Motor neuron (in vitro differentiated cells): ENCODE data around the gene RDX. TPM values are rescaled to one million over a fixed set of nuclear protein-coding genes. Genes with fewer than 3 reads are reported as not detected.

ENCODE experiments used
- ATAC-seq, 8 experiments: fragments of 200-7000 bp; cut with Tn5 transposase; replicated peaks in 6 of 8; 2 replicates each; pipeline ENCODE4 v1.8.0; 2021; ENCODE audit warnings: mild to moderate bottlenecking in 8 of 8, moderate library complexity in 8 of 8
- H3K27ac ChIP-seq, 2 donors: fragments of 250-450 bp; sonication (Bioruptor Pico); 2 replicates each; pipeline ENCODE4 v1.9.0; 2021; ENCODE audit warnings: antibody characterized with exemption in 2 of 2, mild to moderate bottlenecking in 2 of 2, moderate library complexity in 1 of 2
- H3K4me1 ChIP-seq, 2 donors: fragments of 250-450 bp; sonication (Bioruptor Pico); replicated peaks in 1 of 2; 2 replicates each; pipeline ENCODE4 v1.6.1; 2021; ENCODE audit warnings: antibody characterized with exemption in 2 of 2, mild to moderate bottlenecking in 2 of 2, moderate library complexity in 1 of 2
- H3K4me3 ChIP-seq, 5 donors: fragments of 250-450 bp; sonication (Bioruptor Pico); 2 replicates each; pipeline ENCODE4 v1.9.0; 2021; ENCODE audit warnings: antibody characterized with exemption in 5 of 5, mild to moderate bottlenecking in 5 of 5, moderate library complexity in 4 of 5
- WGBS, 10 experiments: fragments of 450-650 bp; shearing (Covaris generic); methylation state at CpG; one replicate each; pipeline ENCODE4 v1.0.0; 2022; 5-methylcytosine and 5-hydroxymethylcytosine counted together
- in situ Hi-C, 9 experiments: fragments of 400-800 bp; cut with MboI; loops; one replicate each; pipeline ENCODE4 v1.15.0; 2021; ENCODE audit warnings: low sequenced_read_pairs in 9 of 9, low pct_unique_long_range_greater_than_20kb in 2 of 9; ENCODE audit not compliant: unreplicated experiment in 9 of 9
- total RNA-seq, 8 experiments: library from RNA; unstranded; fragments of 300-600 nt; gene quantifications; 2 replicates each; pipeline versions ENCODE4 v1.2.3 to v1.2.4, GENCODE V29; 2022

Gene RDX
- total RNA-seq, 8 experiments from 2014 or later, result 40.4 to 122 (median 52.9) TPM

DNA sequence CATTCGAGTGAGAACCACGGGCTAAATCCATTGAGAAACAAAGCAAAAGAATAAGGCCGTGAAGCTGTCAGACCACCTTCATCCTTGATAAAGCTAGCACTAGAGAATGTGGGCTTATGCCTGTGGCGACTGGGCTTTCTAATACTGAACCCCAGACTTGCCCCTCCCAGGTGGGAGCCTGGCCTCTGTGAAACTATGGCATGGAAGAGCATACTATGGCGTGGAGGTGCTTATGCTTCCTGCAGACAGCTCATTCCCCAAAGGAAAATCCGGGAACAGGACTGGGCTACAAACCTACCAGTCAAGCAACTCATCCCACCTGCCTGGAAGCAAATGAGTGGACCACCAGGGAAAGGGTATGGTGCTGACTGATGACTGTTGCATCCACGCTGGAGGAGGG lies 110.8 kb downstream of the RDX start:
- in situ Hi-C loops, result no loop called here

DNA sequence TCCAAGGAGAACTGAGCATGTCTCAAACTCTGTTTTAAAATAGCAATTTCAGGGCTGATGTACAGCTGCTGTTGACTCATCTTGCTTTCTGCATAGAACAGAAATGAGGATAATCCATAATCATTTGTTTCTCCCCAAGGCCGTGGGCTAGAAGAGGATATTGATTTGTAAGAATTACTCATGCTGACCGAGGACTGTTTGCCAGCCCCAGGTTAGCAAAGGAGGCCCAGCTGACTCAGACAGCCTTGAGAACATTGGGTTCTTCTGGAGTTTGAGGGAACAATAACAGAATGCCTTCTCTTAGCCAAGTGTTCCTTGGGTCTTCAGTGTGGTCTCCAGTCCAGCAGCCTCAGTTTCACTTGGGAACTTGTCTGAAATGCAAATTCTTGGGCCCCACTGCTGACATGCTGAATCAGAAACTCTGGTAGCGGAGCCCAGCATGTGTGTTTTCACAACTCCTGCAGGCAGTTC lies 111.3 kb downstream of the RDX start:
- WGBS, 10 experiments, result 0 to 80% (median 20%) methylated on average over 1 to 3 of the region's 3 CpGs; no CpG with 5 or more reads in 4 of the 10 experiments
- Histone ChIP-seq H3K4me1 (peaks cover 25 to 27% of the 10 kb centered on the region in 2 donors), H3K27ac (no peak overlapping the region), H3K4me3 (no peak overlapping the region)
- peak; percentile 68 to 94 (median 91) for ATAC-seq
- in situ Hi-C loops, result no loop called here

More for the DNA sequence above, 110.8 kb downstream of the RDX start:
- Histone ChIP-seq H3K4me1 (peaks cover 25 to 27% of the 10 kb centered on the region in 2 donors), H3K4me3 (no peak overlapping the region), H3K27ac (no peak overlapping the region)
- 37 to 90% (median 62%) methylated on average over 1 to 7 of the region's 7 CpGs; no CpG with 5 or more reads in 4 of the 10 experiments for WGBS, 10 experiments
- no peak for ATAC-seq

DNA sequence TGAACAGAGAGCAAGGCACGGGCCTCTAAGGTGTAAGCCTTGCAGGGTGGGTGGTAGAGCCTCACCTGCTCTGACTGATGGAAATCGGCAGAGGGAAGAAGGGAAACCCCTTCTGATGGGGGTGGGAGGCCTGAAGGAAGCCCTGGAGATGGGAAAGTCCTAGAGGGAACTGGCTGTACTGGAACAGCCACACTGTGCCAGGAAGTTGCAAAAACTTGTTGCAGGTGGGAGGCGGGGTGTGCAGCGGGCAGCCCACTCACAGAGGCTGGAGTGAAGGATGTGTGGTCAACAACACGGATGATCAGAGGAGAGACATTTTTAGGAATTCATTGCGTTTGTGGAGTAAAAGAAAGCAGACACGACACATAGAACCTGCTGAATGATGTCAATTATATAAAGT lies 112.0 kb downstream of the RDX start:
- H3K4me1 ChIP-seq, result peaks cover 25 to 27% of the 10 kb centered on the region in 2 donors
- peak overlapping the region in 1 of 2 donors; percentile 8 for H3K27ac ChIP-seq
- in situ Hi-C loops, result no loop called here
- WGBS, 10 experiments, result 69 to 100% (median 90%) methylated on average over 1 to 6 of the region's 7 CpGs; no CpG with 5 or more reads in 2 of the 10 experiments
- ATAC-seq, result peak in 2 of 8 experiments; percentile 2 to 6
- H3K4me3 ChIP-seq, result no peak overlapping the region

DNA sequence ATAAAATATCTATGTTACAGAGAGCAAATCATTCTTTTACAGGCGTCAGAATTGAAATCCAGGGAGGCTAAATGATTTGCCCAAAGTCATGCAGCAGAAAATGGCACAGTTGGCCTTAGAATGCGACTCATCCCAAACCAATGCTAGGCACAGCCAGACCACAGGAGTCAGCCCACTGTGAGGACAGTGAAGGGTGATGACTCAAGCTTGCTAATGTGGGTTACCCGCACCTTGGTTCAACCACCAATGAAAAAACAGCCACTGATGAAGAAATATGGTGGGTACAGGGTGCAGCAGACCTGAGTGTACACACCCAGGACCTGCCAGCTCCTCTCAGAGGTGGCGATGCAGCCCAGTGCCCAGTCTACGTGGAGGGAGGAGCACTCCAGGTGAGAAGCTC lies 113.5 kb downstream of the RDX start:
- 13 to 100% (median 63%) methylated on average over 1 to 4 of the region's 5 CpGs; no CpG with 5 or more reads in 4 of the 10 experiments for WGBS, 10 experiments
- in situ Hi-C loops, result no loop called here
- no peak for ATAC-seq
- Histone ChIP-seq H3K4me3 (no peak overlapping the region), H3K27ac (no peak overlapping the region), H3K4me1 (peaks cover 25 to 27% of the 10 kb centered on the region in 2 donors)

GRCh38 chr11:110179064-110179463 lies 117.3 kb downstream of the RDX start:
- Histone ChIP-seq H3K4me1 (peaks cover 8 to 13% of the 10 kb centered on the region in 2 donors), H3K27ac (no peak overlapping the region), H3K4me3 (no peak overlapping the region)
- in situ Hi-C loops, result no loop called here
- no peak for ATAC-seq
- WGBS, 10 experiments, result 92 to 100% (median 100%) methylated on average over 1 to 3 of the region's 4 CpGs; no CpG with 5 or more reads in 5 of the 10 experiments

- H3K4me3 ChIP-seq, result no peak overlapping the region
- 80 to 100% (median 100%) methylated on average over 1 to 2 of the region's 7 CpGs; no CpG with 5 or more reads in 6 of the 10 experiments for WGBS, 10 experiments
- H3K4me1 ChIP-seq, result peaks cover 15 to 16% of the 10 kb centered on the region in 2 donors
- H3K27ac ChIP-seq, result no peak overlapping the region
- no peak for ATAC-seq
- in situ Hi-C loops, result no loop called here
Observed at GRCh38 chr11:110177086-110177456, 119.3 kb downstream of the RDX start.

DNA sequence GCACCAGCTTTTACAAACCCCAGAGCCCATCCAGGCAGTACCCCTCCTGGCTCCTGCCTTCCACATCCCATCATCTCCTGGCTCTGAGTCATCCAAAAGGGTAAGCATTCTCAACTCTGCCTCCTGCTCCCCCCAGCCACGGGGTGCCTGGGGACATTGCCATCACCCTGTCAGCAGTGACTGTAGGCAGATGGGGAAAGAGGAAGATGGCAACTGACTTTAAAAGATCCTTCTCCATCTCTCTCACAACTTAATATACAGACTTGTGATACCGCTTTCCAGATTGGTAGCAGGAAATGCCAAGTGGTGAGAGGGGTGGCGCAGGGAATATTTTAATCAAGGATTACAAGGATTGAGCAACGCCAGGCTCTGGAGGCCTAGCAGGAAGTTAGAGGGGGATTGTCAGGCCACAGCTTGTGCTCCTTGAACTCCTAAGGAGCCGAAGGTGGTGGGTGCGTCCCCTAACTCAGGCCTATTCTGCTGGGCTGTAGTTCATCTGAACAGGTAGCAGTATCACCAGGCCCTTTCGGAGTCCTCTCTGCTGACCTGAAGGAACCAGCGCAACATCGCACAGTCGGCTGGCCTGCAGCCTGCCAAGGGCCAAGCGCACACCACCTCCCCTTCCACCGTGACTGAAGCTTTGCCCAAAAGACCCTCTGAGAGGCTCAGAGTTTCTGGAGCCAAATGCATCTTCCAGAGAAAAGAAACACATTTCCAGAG lies 119.9 kb downstream of the RDX start:
- Histone ChIP-seq H3K4me1 (peaks cover 15 to 16% of the 10 kb centered on the region in 2 donors), H3K4me3 (no peak overlapping the region), H3K27ac (no peak overlapping the region)
- 0 to 100% (median 85%) methylated on average over 1 to 5 of the region's 12 CpGs; no CpG with 5 or more reads in 4 of the 10 experiments for WGBS, 10 experiments
- in situ Hi-C loops, result no loop called here
- ATAC-seq, result peak in 3 of 8 experiments; percentile 13 to 47 (median 31)

DNA sequence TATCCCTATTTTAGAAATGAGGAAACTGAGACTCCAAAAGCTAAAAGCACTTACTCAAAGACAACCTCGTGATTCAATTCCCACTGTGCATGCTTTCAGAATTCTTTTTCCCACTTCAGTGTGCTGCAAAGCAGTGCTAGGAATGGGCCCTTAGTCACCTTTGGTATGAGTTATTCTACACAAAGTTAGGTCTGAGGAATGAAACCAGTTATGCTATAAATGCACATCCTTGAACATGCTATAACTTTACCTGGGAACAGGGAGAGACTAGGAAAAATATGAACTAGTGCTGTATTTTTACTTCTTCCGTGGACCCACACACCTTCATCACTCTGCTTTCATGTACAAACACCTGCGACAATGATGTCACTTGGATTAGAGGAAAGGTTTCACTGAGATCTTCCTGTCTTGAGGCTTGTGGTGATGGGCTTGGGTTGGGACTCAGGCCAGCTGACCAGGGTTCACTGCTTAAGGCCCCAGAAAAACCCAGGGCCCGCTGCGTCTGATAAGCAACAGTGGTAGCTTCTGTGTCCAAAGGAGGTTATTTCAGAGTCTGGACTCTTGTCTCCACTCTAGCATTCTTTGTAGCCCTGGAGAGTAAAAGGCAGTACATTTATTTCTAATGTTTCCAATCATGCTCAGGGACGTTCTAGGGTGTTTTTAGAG lies 121.6 kb downstream of the RDX start:
- ATAC-seq, result peak in 5 of 8 experiments; percentile 11 to 41 (median 20)
- peaks cover 15 to 16% of the 10 kb centered on the region in 2 donors for H3K4me1 ChIP-seq
- 11 to 93% (median 62%) methylated on average over 1 to 6 of the region's 6 CpGs; no CpG with 5 or more reads in 5 of the 10 experiments for WGBS, 10 experiments
- no peak overlapping the region for H3K4me3 ChIP-seq
- in situ Hi-C loops, result no loop called here
- H3K27ac ChIP-seq, result no peak overlapping the region

GRCh38 chr11:110173811-110174644 lies 122.4 kb downstream of the RDX start:
- 0 to 80% (median 39%) methylated on average over 1 to 14 of the region's 14 CpGs; no CpG with 5 or more reads in 3 of the 10 experiments for WGBS, 10 experiments
- peak; percentile 33 to 78 (median 68) for ATAC-seq
- no peak overlapping the region for H3K27ac ChIP-seq
- in situ Hi-C loops, result no loop called here
- H3K4me3 ChIP-seq, result peak overlapping the region in 2 of 5 donors; percentile 7 to 15
- H3K4me1 ChIP-seq, result peaks cover 15 to 16% of the 10 kb centered on the region in 2 donors

GRCh38 chr11:110172468-110173065 lies 123.8 kb downstream of the RDX start:
- in situ Hi-C loops, result no loop called here
- Histone ChIP-seq H3K27ac (no peak overlapping the region), H3K4me1 (peaks cover 16 to 21% of the 10 kb centered on the region in 2 donors), H3K4me3 (no peak overlapping the region)
- 77 to 92% (median 83%) methylated on average over 2 to 11 of the region's 11 CpGs for WGBS, 10 experiments
- no peak for ATAC-seq

DNA sequence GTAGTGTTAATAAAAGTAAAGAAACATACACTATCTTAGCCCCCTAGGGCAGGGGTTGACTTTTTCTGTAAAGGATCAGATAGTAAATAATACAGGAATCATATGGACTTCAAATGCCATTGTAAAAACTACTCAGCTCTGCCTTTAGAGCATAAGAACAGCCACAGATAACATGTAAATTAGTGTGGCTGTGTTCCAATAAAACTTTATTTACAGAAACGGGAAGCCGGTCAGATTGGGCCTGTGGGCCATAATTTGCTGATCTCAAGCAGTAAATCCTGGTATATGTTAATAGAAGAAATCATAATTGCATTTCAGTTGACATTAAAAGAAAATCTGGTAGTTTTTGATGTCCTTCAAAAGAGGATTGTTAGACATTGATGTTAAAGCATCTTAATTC lies 126.7 kb downstream of the RDX start:
- ATAC-seq, result no peak

More for the DNA sequence above, 126.7 kb downstream of the RDX start:
- peaks cover 8 to 18% of the 10 kb centered on the region in 2 donors for H3K4me1 ChIP-seq
- in situ Hi-C loops, result no loop called here
- 0 to 100% (median 90%) methylated on average over 1 to 2 of the region's 2 CpGs; no CpG with 5 or more reads in 1 of the 10 experiments for WGBS, 10 experiments
- H3K4me3 ChIP-seq, result no peak overlapping the region
- H3K27ac ChIP-seq, result no peak overlapping the region
